ENCODE measurements around the gene PRPF8. TPM values are rescaled to one million over a fixed set of nuclear protein-coding genes. Genes with fewer than 3 reads are reported as not detected.

PRPF8 gene
- total and polyA plus RNA-seq, 2 of the 13 experiments (the other 11 are each of a cell fraction or from before 2014, with no cell fraction given), result 112 to 179 TPM

- TF ChIP-seq ATF6 (CRISPR knock-in tag; conservative IDR thresholded peaks at IDR 0.05), result no peak
- TF ChIP-seq PHB2 (IDR thresholded peaks at IDR 0.05; ENCODE audit: partially characterized antibody), result no peak
- TF ChIP-seq CCDC6 (CRISPR knock-in tag; IDR thresholded peaks at IDR 0.05), result peak; percentile 68; the same call in 1 of the 2 replicates
- peak; percentile 74; the same call in 1 of the 2 replicates for TF ChIP-seq MTA1 (CRISPR knock-in tag; IDR thresholded peaks at IDR 0.05; ENCODE audit: borderline replicate concordance)
- TF ChIP-seq MEIS1 (CRISPR knock-in tag; IDR thresholded peaks at IDR 0.05; ENCODE audit: borderline replicate concordance), result no peak
- TF ChIP-seq SAP130 (CRISPR knock-in tag; IDR thresholded peaks at IDR 0.05; ENCODE audit: low read depth), result peak; percentile 88
- peak; percentile 83; the same call in 1 of the 2 replicates for TF ChIP-seq ZNF205 (CRISPR knock-in tag; IDR thresholded peaks at IDR 0.05)
- no peak for TF ChIP-seq IKZF1 (IDR thresholded peaks at IDR 0.05)
- TF ChIP-seq RCOR2 (CRISPR knock-in tag; IDR thresholded peaks at IDR 0.05), result no peak
- TF ChIP-seq HOXA5 (CRISPR knock-in tag; IDR thresholded peaks at IDR 0.05), result peak; percentile 69; the same call in 1 of the 2 replicates
- no peak for TF ChIP-seq MLX (CRISPR knock-in tag; IDR thresholded peaks at IDR 0.05)
- no peak for TF ChIP-seq MLLT10 (CRISPR knock-in tag; IDR thresholded peaks at IDR 0.05)
- TF ChIP-seq ZSCAN9 (CRISPR knock-in tag; IDR thresholded peaks at IDR 0.05; ENCODE audit: borderline replicate concordance), result no peak
- peak; percentile 56; the same call in 1 of the 2 replicates for TF ChIP-seq ESRRA (CRISPR knock-in tag; IDR thresholded peaks at IDR 0.05; ENCODE audit: low read depth)
- no peak for TF ChIP-seq ZNF672 (CRISPR knock-in tag; IDR thresholded peaks at IDR 0.05)
- no peak for TF ChIP-seq ATRX (CRISPR knock-in tag; IDR thresholded peaks at IDR 0.05; ENCODE audit: borderline replicate concordance)
- TF ChIP-seq KLF15 (CRISPR knock-in tag; IDR thresholded peaks at IDR 0.05; ENCODE audit: borderline replicate concordance), result no peak
- TF ChIP-seq NFAT5 (CRISPR knock-in tag; IDR thresholded peaks at IDR 0.05), result peak; percentile 80; the same call in 1 of the 2 replicates
- TF ChIP-seq MATR3 (CRISPR knock-in tag; IDR thresholded peaks at IDR 0.05), result no peak
- TF ChIP-seq KLF9 (CRISPR knock-in tag; IDR thresholded peaks at IDR 0.05; ENCODE audit: low read depth), result peak; percentile 83; the same call in 1 of the 2 replicates
- no peak; the same call in 1 of the 2 replicates for TF ChIP-seq GFI1 (CRISPR knock-in tag; IDR thresholded peaks at IDR 0.05; ENCODE audit: borderline replicate concordance)
- peak; percentile 77; the same call in 1 of the 2 replicates for TF ChIP-seq IRF2 (CRISPR knock-in tag; IDR thresholded peaks at IDR 0.05)
- TF ChIP-seq ZNF652 (CRISPR knock-in tag; IDR thresholded peaks at IDR 0.05; ENCODE audit: borderline replicate concordance, low read depth), result no peak
- TF ChIP-seq ZNF225 (CRISPR knock-in tag; IDR thresholded peaks at IDR 0.05), result 0 out of 2 replicates have a peak, but pooled peaks have one; percentile 16
Measured at GRCh38 chr17:1684378-1685189, at the start of gene PRPF8 (continued).
